ENCODE results near the gene CPNE4. TPM values are rescaled to one million over a fixed set of nuclear protein-coding genes. Genes with fewer than 3 reads are reported as not detected.

Gene CPNE4
- total RNA-seq, 1 experiment from 2014 or later: not detected

- ChIA-PET CTCF (no interaction called here), POLR2A (ENCODE audit: unreplicated experiment) (no interaction called here)
- intact Hi-C loops (cut with micrococcal nuclease): loop anchor here (5.0 kb wide), 1 partner anchor 487 kb away; no protein-coding TSS in a partner anchor
- Histone ChIP-seq H3K9me3 (ENCODE audit: low read length) (no peaks in the 10 kb centered on the region), H3K4me2 (ENCODE audit: low read length) (no peak overlapping the region), H3K4me1 (ENCODE audit: insufficient read depth, low read length) (peaks cover 32% of the 10 kb centered on the region), H3K79me2 (ENCODE audit: low read length) (no peaks in the 10 kb centered on the region), H3F3A (ENCODE audit: low read length, unreplicated experiment) (no peaks in the 10 kb centered on the region), H4K20me1 (ENCODE audit: low read length) (no peaks in the 10 kb centered on the region), H3K27ac (ENCODE audit: low read length) (no peak overlapping the region), H3K4me3 (ENCODE audit: low read length) (no peak overlapping the region), H3K36me3 (ENCODE audit: low read depth, low read length) (no peaks in the 10 kb centered on the region), H3K9me2 (replicated peaks; ENCODE audit: low read length) (no peaks in the 10 kb centered on the region), H3K9ac (ENCODE audit: low read length) (no peak overlapping the region), H2AFZ (ENCODE audit: low read length) (no peak overlapping the region), H3K27me3 (ENCODE audit: low read length) (no peaks in the 10 kb centered on the region)
- no peak for DNase-seq
- BruUV-seq (replicated peaks): no TSS peak
- ATAC-seq: no peak
- TF ChIP-seq CTCF (conservative IDR thresholded peaks at IDR 0.05; ENCODE audit: low read depth, low read length) (no peak), EZH2 (IDR thresholded peaks at IDR 0.05; ENCODE audit: low read length, unreplicated experiment) (no peak), EZH2phosphoT487 (IDR thresholded peaks at IDR 0.05; ENCODE audit: borderline replicate concordance, low read length) (no peak)
These were observed 494.7 kb downstream of the CPNE4 start for GRCh38 chr3:131540143-131540542.

GRCh38 chr3:131538968-131539367, 495.8 kb downstream of the CPNE4 start:
- intact Hi-C loops (cut with micrococcal nuclease): no loop called here
- H3K4me1 ChIP-seq (ENCODE audit: insufficient read depth, low read length): peaks cover 29% of the 10 kb centered on the region
- no TSS peak for BruUV-seq (replicated peaks)

More at GRCh38 chr3:131538968-131539367, 495.8 kb downstream of the CPNE4 start:
- H3K4me3 ChIP-seq (ENCODE audit: low read length): no peak overlapping the region
- CTCF ChIA-PET: no interaction called here
- POLR2A ChIA-PET (ENCODE audit: unreplicated experiment): no interaction called here
- H3K27me3 ChIP-seq (ENCODE audit: low read length): no peaks in the 10 kb centered on the region
- TF ChIP-seq EZH2phosphoT487 (IDR thresholded peaks at IDR 0.05; ENCODE audit: borderline replicate concordance, low read length) (no peak), EZH2 (IDR thresholded peaks at IDR 0.05; ENCODE audit: low read length, unreplicated experiment) (no peak), CTCF (conservative IDR thresholded peaks at IDR 0.05; ENCODE audit: low read depth, low read length) (no peak)
- H3K36me3 ChIP-seq (ENCODE audit: low read depth, low read length): no peaks in the 10 kb centered on the region
- H3F3A ChIP-seq (ENCODE audit: low read length, unreplicated experiment): no peaks in the 10 kb centered on the region
- H2AFZ ChIP-seq (ENCODE audit: low read length): no peak overlapping the region
- DNase-seq (no peak), ATAC-seq (no peak)
- H3K9me2 ChIP-seq (replicated peaks; ENCODE audit: low read length): no peaks in the 10 kb centered on the region
- H3K27ac ChIP-seq (ENCODE audit: low read length): no peak overlapping the region
- no peaks in the 10 kb centered on the region for H3K79me2 ChIP-seq (ENCODE audit: low read length)
- no peaks in the 10 kb centered on the region for H4K20me1 ChIP-seq (ENCODE audit: low read length)
- no peaks in the 10 kb centered on the region for H3K9me3 ChIP-seq (ENCODE audit: low read length)
- H3K4me2 ChIP-seq (ENCODE audit: low read length): no peak overlapping the region
- H3K9ac ChIP-seq (ENCODE audit: low read length): no peak overlapping the region
